ENCODE results near the gene TMC3.

Gene TMC3

DNA sequence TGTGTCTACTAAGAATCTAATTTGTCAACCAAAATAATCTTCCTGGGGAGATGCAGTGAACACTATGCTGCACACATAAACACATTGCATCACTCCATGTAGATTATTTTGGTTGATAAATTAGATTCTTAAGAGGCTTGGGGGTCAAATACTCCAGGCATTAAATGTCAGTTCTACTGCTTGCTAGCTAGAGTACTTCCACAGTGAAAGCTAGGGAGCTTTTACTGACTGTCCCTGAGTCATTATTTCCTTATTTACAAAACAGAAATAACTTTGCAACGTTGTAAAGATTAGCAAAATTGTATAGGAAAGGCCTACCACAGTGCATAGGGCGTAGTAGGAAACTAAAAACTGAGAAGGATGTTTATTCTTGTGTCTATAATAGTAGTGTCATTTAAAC, 12.9 kb upstream of the TMC3 start:
- Histone ChIP-seq H3K9me2 (ENCODE audit: low read depth, low read length) (no peaks in the 10 kb centered on the region), H2AFZ (ENCODE audit: low read length) (no peak overlapping the region)
- TF ChIP-seq, protein P1, sequence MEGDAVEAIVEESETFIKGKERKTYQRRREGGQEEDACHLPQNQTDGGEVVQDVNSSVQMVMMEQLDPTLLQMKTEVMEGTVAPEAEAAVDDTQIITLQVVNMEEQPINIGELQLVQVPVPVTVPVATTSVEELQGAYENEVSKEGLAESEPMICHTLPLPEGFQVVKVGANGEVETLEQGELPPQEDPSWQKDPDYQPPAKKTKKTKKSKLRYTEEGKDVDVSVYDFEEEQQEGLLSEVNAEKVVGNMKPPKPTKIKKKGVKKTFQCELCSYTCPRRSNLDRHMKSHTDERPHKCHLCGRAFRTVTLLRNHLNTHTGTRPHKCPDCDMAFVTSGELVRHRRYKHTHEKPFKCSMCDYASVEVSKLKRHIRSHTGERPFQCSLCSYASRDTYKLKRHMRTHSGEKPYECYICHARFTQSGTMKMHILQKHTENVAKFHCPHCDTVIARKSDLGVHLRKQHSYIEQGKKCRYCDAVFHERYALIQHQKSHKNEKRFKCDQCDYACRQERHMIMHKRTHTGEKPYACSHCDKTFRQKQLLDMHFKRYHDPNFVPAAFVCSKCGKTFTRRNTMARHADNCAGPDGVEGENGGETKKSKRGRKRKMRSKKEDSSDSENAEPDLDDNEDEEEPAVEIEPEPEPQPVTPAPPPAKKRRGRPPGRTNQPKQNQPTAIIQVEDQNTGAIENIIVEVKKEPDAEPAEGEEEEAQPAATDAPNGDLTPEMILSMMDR (IDR thresholded peaks at IDR 0.05; ENCODE audit: low read length) = no peak
- no peak for TF ChIP-seq EZH2 (IDR thresholded peaks at IDR 0.05; ENCODE audit: borderline replicate concordance, low read length)

DNA sequence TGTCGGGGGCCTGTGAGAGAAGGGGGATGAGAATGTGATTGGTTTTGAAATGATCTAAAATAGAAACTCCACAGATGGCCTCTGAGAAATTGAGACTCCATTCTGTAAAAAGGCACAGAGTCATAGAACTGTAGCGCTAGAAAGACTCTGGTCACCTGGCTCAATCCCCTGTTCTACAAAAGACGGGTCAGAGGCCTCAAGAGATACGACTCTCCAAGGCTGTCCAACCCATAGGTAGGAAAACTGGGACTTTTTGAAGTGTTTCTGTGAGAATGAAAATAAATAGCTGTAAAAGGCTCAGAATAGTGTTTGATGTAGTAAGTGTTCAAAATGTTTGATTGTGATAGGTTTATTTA, 11.7 kb upstream of the TMC3 start:
- no peak overlapping the region for H3K4me2 ChIP-seq (ENCODE audit: low read length)
- no peaks in the 10 kb centered on the region for H3F3A ChIP-seq (ENCODE audit: insufficient read depth, low read length)
- TF ChIP-seq, protein P1 (IDR thresholded peaks at IDR 0.05; ENCODE audit: low read length) = no peak
- no peak for TF ChIP-seq EZH2 (IDR thresholded peaks at IDR 0.05; ENCODE audit: borderline replicate concordance, low read length)
- no peak overlapping the region for H3K9ac ChIP-seq (ENCODE audit: low read length)
- no peaks in the 10 kb centered on the region for H3K9me3 ChIP-seq (ENCODE audit: low read length)
- H3K79me2 ChIP-seq (ENCODE audit: insufficient read depth, low read length) = no peaks in the 10 kb centered on the region
- H4K20me1 ChIP-seq (ENCODE audit: insufficient read depth, low read length) = no peaks in the 10 kb centered on the region
- H3K36me3 ChIP-seq (ENCODE audit: insufficient read depth, low read length) = no peaks in the 10 kb centered on the region
- H2AFZ ChIP-seq (ENCODE audit: low read length) = no peak overlapping the region
- no peak overlapping the region for H3K4me3 ChIP-seq (ENCODE audit: low read depth, low read length, poor library complexity, severe bottlenecking)
- no peaks in the 10 kb centered on the region for H3K4me1 ChIP-seq (ENCODE audit: insufficient read depth, low read length, severe bottlenecking)
- H3K27me3 ChIP-seq (ENCODE audit: insufficient read depth, low read length) = no peaks in the 10 kb centered on the region
- no peaks in the 10 kb centered on the region for H3K9me2 ChIP-seq (ENCODE audit: low read depth, low read length)
- H3K27ac ChIP-seq (ENCODE audit: low read depth, low read length, poor library complexity, severe bottlenecking) = no peak overlapping the region

More for the DNA sequence above, 12.9 kb upstream of the TMC3 start:
- H3K9me3 ChIP-seq (ENCODE audit: low read length) = no peaks in the 10 kb centered on the region
- H3F3A ChIP-seq (ENCODE audit: insufficient read depth, low read length) = no peaks in the 10 kb centered on the region
- H3K27ac ChIP-seq (ENCODE audit: low read depth, low read length, poor library complexity, severe bottlenecking) = no peak overlapping the region
- H3K79me2 ChIP-seq (ENCODE audit: insufficient read depth, low read length) = no peaks in the 10 kb centered on the region
- no peaks in the 10 kb centered on the region for H3K4me1 ChIP-seq (ENCODE audit: insufficient read depth, low read length, severe bottlenecking)
- H3K4me2 ChIP-seq (ENCODE audit: low read length) = no peak overlapping the region
- H3K9ac ChIP-seq (ENCODE audit: low read length) = no peak overlapping the region
- H4K20me1 ChIP-seq (ENCODE audit: insufficient read depth, low read length) = no peaks in the 10 kb centered on the region
- no peaks in the 10 kb centered on the region for H3K27me3 ChIP-seq (ENCODE audit: insufficient read depth, low read length)
- H3K36me3 ChIP-seq (ENCODE audit: insufficient read depth, low read length) = no peaks in the 10 kb centered on the region
- no peak overlapping the region for H3K4me3 ChIP-seq (ENCODE audit: low read depth, low read length, poor library complexity, severe bottlenecking)

DNA sequence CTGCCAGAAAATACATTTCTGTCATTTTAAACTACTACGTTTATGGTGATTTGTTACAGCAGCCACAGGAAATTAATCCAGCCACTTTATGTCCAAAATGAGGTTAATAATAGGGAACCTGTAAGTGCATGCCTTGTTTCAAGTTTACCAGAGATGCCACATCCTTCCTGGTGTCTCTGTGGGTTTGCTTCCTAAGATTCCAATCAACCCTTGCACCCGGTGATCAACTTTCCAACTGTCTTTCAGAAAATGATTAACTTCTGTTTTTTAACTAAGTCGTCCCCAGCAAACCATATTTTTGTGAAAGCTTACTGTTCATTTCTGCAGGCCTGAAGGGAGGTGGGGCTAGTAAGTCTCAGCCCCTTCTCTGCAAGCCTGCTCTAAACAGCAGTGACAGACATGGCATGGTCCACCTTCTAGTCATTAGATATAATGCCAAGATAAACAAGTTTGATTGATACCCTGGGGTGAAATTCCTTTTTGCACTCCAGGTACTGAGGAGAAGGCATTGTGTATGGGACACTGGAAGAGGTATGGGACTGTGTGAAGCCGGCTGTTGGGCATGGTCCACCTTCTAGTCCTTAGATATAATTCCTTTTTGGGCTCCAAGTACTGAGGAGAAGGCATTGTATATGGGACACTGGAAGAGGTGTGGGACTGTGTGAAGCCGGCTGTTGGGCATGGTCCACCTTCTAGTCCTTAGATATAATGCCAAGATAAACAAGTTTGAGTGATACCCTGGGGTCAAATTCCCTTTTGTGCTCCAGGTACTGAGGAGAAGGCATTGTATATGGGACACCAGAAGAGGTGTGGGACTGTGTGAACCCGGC, 11.1 kb upstream of the TMC3 start:
- Histone ChIP-seq H3K4me1 (ENCODE audit: insufficient read depth, low read length, severe bottlenecking) (no peaks in the 10 kb centered on the region), H2AFZ (ENCODE audit: low read length) (no peak overlapping the region), H3K9me2 (ENCODE audit: low read depth, low read length) (no peaks in the 10 kb centered on the region), H4K20me1 (ENCODE audit: insufficient read depth, low read length) (no peaks in the 10 kb centered on the region), H3K4me3 (ENCODE audit: low read depth, low read length, poor library complexity, severe bottlenecking) (no peak overlapping the region), H3F3A (ENCODE audit: insufficient read depth, low read length) (no peaks in the 10 kb centered on the region), H3K9me3 (ENCODE audit: low read length) (no peaks in the 10 kb centered on the region), H3K4me2 (ENCODE audit: low read length) (no peak overlapping the region), H3K27ac (ENCODE audit: low read depth, low read length, poor library complexity, severe bottlenecking) (no peak overlapping the region), H3K79me2 (ENCODE audit: insufficient read depth, low read length) (no peaks in the 10 kb centered on the region), H3K27me3 (ENCODE audit: insufficient read depth, low read length) (no peaks in the 10 kb centered on the region), H3K9ac (ENCODE audit: low read length) (no peak overlapping the region), H3K36me3 (ENCODE audit: insufficient read depth, low read length) (no peaks in the 10 kb centered on the region)
- TF ChIP-seq EZH2 (IDR thresholded peaks at IDR 0.05; ENCODE audit: borderline replicate concordance, low read length) = no peak
- TF ChIP-seq, protein P1 (IDR thresholded peaks at IDR 0.05; ENCODE audit: low read length) = no peak
